ENCODE measurements around the gene ATOSB. TPM values are rescaled to one million over a fixed set of nuclear protein-coding genes. Genes with fewer than 3 reads are reported as not detected.

ATOSB gene
- total and polyA plus RNA-seq, 9 of the 15 experiments (the other 6 are each of a cell fraction or from before 2014, with no cell fraction given) = 0.45 to 8.0 (median 4.2) TPM

GRCh38 chr9:35102465-35102768 lies 13.2 kb downstream of the ATOSB start:
- TF ChIP-seq ZFX (CRISPR knock-in tag; IDR thresholded peaks at IDR 0.05) (peak; percentile 72), ZNF140 (CRISPR knock-in tag; IDR thresholded peaks at IDR 0.05) (no peak), GTF2E2 (tag; IDR thresholded peaks at IDR 0.05) (0 out of 2 replicates have a peak, but pooled peaks have one; percentile 6)
- peak overlapping the region; percentile 89 for H3K27ac ChIP-seq (ENCODE audit: extremely low read depth, low read depth, low read length)
- ChIA-PET CTCF (ENCODE audit: low intra/inter-chr PET ratio) (no interaction called here), POLR2A (interaction anchor here (0.7 to 1.7 kb wide), 4 partner anchors 10 to 22 kb away, joined by 3 to 5 read pairs (median 4); partner anchors contain the start of gene FANCG)
- peak in 1 of 4 experiments; percentile 19 for DNase-seq (ENCODE audit: extremely low read depth in 1 of 4, low spot score in 3 of 4)
- H3K27me3 ChIP-seq (ENCODE audit: control insufficient read depth in 2 of 2, insufficient read depth in 2 of 2, low read length in 2 of 2) = no peaks in the 10 kb centered on the region
- no peaks in the 10 kb centered on the region for H3K9me1 ChIP-seq (ENCODE audit: control insufficient read depth, insufficient read depth, low read length)
- H3K79me2 ChIP-seq (ENCODE audit: control insufficient read depth, insufficient read depth, low read length) = peaks cover 24% of the 10 kb centered on the region
- peaks cover 49% of the 10 kb centered on the region; the same call in 2 of the 3 replicates for H3K36me3 ChIP-seq (ENCODE audit: control insufficient read depth, insufficient read depth, low read length)
- peaks cover 12 to 14% of the 10 kb centered on the region in 2 experiments; a peak in 4 of 5 replicates for H3K4me1 ChIP-seq (replicated peaks in 1 of 2; ENCODE audit: control insufficient read depth in 2 of 2, insufficient read depth in 2 of 2, low read length in 2 of 2)
- ATAC-seq = peak; percentile 52
- no peak for FAIRE-seq
- intact Hi-C loops (cut with micrococcal nuclease) = no loop called here
- H3K4me2 ChIP-seq (ENCODE audit: insufficient read depth, low read length) = peak overlapping the region; percentile 96
- BruUV-seq (replicated peaks) = no TSS peak
- in situ Hi-C loops (cut with MboI) = no loop called here
- H4K20me1 ChIP-seq (replicated peaks; ENCODE audit: control insufficient read depth, insufficient read depth, low read length) = no peaks in the 10 kb centered on the region
- H3K4me3 ChIP-seq = peak overlapping the region; percentile 77
- H3K9ac ChIP-seq (ENCODE audit: insufficient read depth in 1 of 2, low read depth in 2 of 2, low read length in 2 of 2) = peak overlapping the region; percentile 93 to 98
- H2AFZ ChIP-seq (ENCODE audit: low read depth, low read length) = peak overlapping the region; percentile 92
- 0% methylated on average over 9 of the region's 10 CpGs for WGBS (ENCODE audit: insufficient coverage, low coverage, missing lambda C conversion rate)
- H3K9me3 ChIP-seq (replicated peaks; ENCODE audit: control insufficient read depth, insufficient read depth, low read depth, low read length) = no peaks in the 10 kb centered on the region

GRCh38 chr9:35097573-35097972 lies 18.1 kb downstream of the ATOSB start:
- Histone ChIP-seq H4K20me1 (replicated peaks; ENCODE audit: control insufficient read depth, insufficient read depth, low read length) (no peaks in the 10 kb centered on the region), H3K9me3 (replicated peaks; ENCODE audit: control insufficient read depth, insufficient read depth, low read depth, low read length) (no peaks in the 10 kb centered on the region; the same call in 1 of the 2 replicates), H3K4me3 (no peak overlapping the region), H3K79me2 (ENCODE audit: control insufficient read depth, insufficient read depth, low read length) (peaks cover 30% of the 10 kb centered on the region), H3K9ac (ENCODE audit: insufficient read depth in 1 of 2, low read depth in 2 of 2, low read length in 2 of 2) (no peak overlapping the region), H3K27ac (ENCODE audit: extremely low read depth, low read depth, low read length) (no peak overlapping the region), H3K9me1 (ENCODE audit: control insufficient read depth, insufficient read depth, low read length) (no peaks in the 10 kb centered on the region), H2AFZ (ENCODE audit: low read depth, low read length) (no peak overlapping the region), H3K27me3 (ENCODE audit: control insufficient read depth in 2 of 2, insufficient read depth in 2 of 2, low read length in 2 of 2) (no peaks in the 10 kb centered on the region), H3K4me2 (ENCODE audit: insufficient read depth, low read length) (no peak overlapping the region), H3K36me3 (ENCODE audit: control insufficient read depth, insufficient read depth, low read length) (peaks cover 45% of the 10 kb centered on the region; the same call in 2 of the 3 replicates), H3K4me1 (replicated peaks in 1 of 2; ENCODE audit: control insufficient read depth in 2 of 2, insufficient read depth in 2 of 2, low read length in 2 of 2) (peaks cover 15 to 19% of the 10 kb centered on the region in 2 experiments; a peak in 4 of 5 replicates)
- DNase-seq (ENCODE audit: extremely low read depth in 1 of 4, low spot score in 3 of 4) (no peak), FAIRE-seq (no peak), ATAC-seq (no peak)
- BruUV-seq (replicated peaks) = no TSS peak
- in situ Hi-C loops (cut with MboI) (no loop called here), intact Hi-C loops (cut with micrococcal nuclease) (loop anchor here (2.0 kb wide), 2 partner anchors 17 to 25 kb away; partner anchors contain the start of genes ATOSB and VCP)
- WGBS (ENCODE audit: insufficient coverage, low coverage, missing lambda C conversion rate) = 65% methylated on average over 2 of the region's 3 CpGs
- ChIA-PET POLR2A (interaction anchor here (0.7 to 1.8 kb wide), 5 partner anchors 17 to 421 kb away, joined by 3 to 4 read pairs (median 4); no protein-coding TSS in a partner anchor), CTCF (ENCODE audit: low intra/inter-chr PET ratio) (no interaction called here)
- TF ChIP-seq SP2 (IDR thresholded peaks at IDR 0.05; ENCODE audit: extremely low read depth, low read depth, low read length, poor library complexity, severe bottlenecking) (no peak), ZEB2 (IDR thresholded peaks at IDR 0.05) (no peak), HES1 (IDR thresholded peaks at IDR 0.05; ENCODE audit: low read depth) (no peak), NUFIP1 (IDR thresholded peaks at IDR 0.05; ENCODE audit: partially characterized antibody) (no peak)
